ENCODE data around the gene ANO1.

- no peak for TF ChIP-seq MAX (IDR thresholded peaks at IDR 0.05)
- no peak for TF ChIP-seq JUND (IDR thresholded peaks at IDR 0.05)
- TF ChIP-seq NR2F2 (IDR thresholded peaks at IDR 0.05): peak; percentile 18
- no peak for TF ChIP-seq RAD21 (IDR thresholded peaks at IDR 0.05)
Measured at GRCh38 chr11:70067591-70068341, 10.4 kb upstream of the ANO1 start.

All from liver (tissue), 2 donors.